ENCODE data around the gene NCR2. TPM values are rescaled to one million over a fixed set of nuclear protein-coding genes. Genes with fewer than 3 reads are reported as not detected.

Gene NCR2
- total and polyA plus RNA-seq, 9 donors = not detected

- Histone ChIP-seq H3K36me3 (no peaks in the 10 kb centered on the region), H3K27me3 (no peaks in the 10 kb centered on the region), H3K9me3 (no peaks in the 10 kb centered on the region), H3K27ac (no peak overlapping the region), H3K4me1 (ENCODE audit: insufficient read depth) (no peaks in the 10 kb centered on the region), H3K4me3 (no peak overlapping the region)
- TF ChIP-seq EP300 (IDR thresholded peaks at IDR 0.05) (no peak), POLR2A (IDR thresholded peaks at IDR 0.05) (no peak)
- TF ChIP-seq, protein P1, sequence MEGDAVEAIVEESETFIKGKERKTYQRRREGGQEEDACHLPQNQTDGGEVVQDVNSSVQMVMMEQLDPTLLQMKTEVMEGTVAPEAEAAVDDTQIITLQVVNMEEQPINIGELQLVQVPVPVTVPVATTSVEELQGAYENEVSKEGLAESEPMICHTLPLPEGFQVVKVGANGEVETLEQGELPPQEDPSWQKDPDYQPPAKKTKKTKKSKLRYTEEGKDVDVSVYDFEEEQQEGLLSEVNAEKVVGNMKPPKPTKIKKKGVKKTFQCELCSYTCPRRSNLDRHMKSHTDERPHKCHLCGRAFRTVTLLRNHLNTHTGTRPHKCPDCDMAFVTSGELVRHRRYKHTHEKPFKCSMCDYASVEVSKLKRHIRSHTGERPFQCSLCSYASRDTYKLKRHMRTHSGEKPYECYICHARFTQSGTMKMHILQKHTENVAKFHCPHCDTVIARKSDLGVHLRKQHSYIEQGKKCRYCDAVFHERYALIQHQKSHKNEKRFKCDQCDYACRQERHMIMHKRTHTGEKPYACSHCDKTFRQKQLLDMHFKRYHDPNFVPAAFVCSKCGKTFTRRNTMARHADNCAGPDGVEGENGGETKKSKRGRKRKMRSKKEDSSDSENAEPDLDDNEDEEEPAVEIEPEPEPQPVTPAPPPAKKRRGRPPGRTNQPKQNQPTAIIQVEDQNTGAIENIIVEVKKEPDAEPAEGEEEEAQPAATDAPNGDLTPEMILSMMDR (IDR thresholded peaks at IDR 0.05) = no peak
- WGBS, 3 donors = 71 to 76% (median 74%) methylated on average over 4 of the region's 4 CpGs
- DNase-seq = no peak
- intact Hi-C loops (cut with DNase I) = no loop called here
These were observed 24.4 kb downstream of the NCR2 start for GRCh38 chr6:41359617-41360313.

GRCh38 chr6:41360314-41360685, 24.9 kb downstream of the NCR2 start:
- no peak overlapping the region for H3K27ac ChIP-seq
- no peak overlapping the region for H3K4me3 ChIP-seq
- no peak for DNase-seq
- no peaks in the 10 kb centered on the region for H3K4me1 ChIP-seq (ENCODE audit: insufficient read depth)
- 74 to 94% (median 77%) methylated on average over 2 of the region's 2 CpGs for WGBS, 3 donors
- no peaks in the 10 kb centered on the region for H3K9me3 ChIP-seq
- no peaks in the 10 kb centered on the region for H3K36me3 ChIP-seq
- intact Hi-C loops (cut with DNase I) = no loop called here
- TF ChIP-seq POLR2A (IDR thresholded peaks at IDR 0.05) = no peak
- TF ChIP-seq, protein P1 (IDR thresholded peaks at IDR 0.05) = no peak
- TF ChIP-seq EP300 (IDR thresholded peaks at IDR 0.05) = no peak
- no peaks in the 10 kb centered on the region for H3K27me3 ChIP-seq

GRCh38 chr6:41366150-41366549, 30.7 kb downstream of the NCR2 start:
- no peak overlapping the region for H3K27ac ChIP-seq
- no peaks in the 10 kb centered on the region for H3K36me3 ChIP-seq
- no peak overlapping the region for H3K4me3 ChIP-seq
- WGBS, 3 donors = 58 to 68% (median 63%) methylated on average over 7 of the region's 7 CpGs
- intact Hi-C loops (cut with DNase I) = loop anchor here in 2 of 4 donors (2.0 to 5.0 kb wide), 3 partner anchors 226 to 317 kb away; no protein-coding TSS in a partner anchor
- TF ChIP-seq POLR2A (IDR thresholded peaks at IDR 0.05) (no peak), EP300 (IDR thresholded peaks at IDR 0.05) (no peak)
- TF ChIP-seq, protein P1 (IDR thresholded peaks at IDR 0.05) = no peak
- peaks cover 3% of the 10 kb centered on the region for H3K27me3 ChIP-seq
- DNase-seq = no peak
- H3K9me3 ChIP-seq = no peaks in the 10 kb centered on the region
- no peaks in the 10 kb centered on the region for H3K4me1 ChIP-seq (ENCODE audit: insufficient read depth)

DNA sequence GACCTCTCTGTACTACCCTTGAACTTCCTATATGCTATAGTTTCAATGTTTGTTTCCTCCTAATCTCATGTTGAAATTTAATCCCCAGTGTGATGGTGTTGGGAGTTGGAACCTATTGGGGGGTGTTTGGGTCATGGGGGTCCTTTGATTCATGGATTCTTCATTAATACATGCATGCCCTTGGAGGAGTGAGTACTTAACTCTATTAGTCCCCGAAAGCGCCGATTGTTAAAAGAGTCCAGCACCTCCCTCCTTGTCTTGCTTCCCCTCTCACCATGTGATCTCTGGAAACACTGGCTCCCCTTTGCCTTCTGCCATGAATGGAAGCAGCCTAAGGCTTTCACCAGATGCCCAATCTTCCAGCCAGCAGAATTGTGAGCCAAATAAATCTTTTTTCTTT, 31.7 kb downstream of the NCR2 start:
- WGBS, 3 donors = 73 to 83% (median 77%) methylated on average over 3 of the region's 3 CpGs
- intact Hi-C loops (cut with DNase I) = loop anchor here in 2 of 4 donors (2.0 to 5.0 kb wide), 3 partner anchors 225 to 316 kb away; no protein-coding TSS in a partner anchor
- TF ChIP-seq, protein P1 (IDR thresholded peaks at IDR 0.05) = no peak
- TF ChIP-seq POLR2A (IDR thresholded peaks at IDR 0.05) (no peak), EP300 (IDR thresholded peaks at IDR 0.05) (no peak)
- no peak overlapping the region for H3K4me3 ChIP-seq
- H3K27me3 ChIP-seq = peaks cover 3% of the 10 kb centered on the region
- H3K36me3 ChIP-seq = no peaks in the 10 kb centered on the region
- H3K9me3 ChIP-seq = no peaks in the 10 kb centered on the region
- no peaks in the 10 kb centered on the region for H3K4me1 ChIP-seq (ENCODE audit: insufficient read depth)
- DNase-seq = no peak
- no peak overlapping the region for H3K27ac ChIP-seq

All from ovary (tissue), 9 donors.